Natural killer cell treated with Interleukin-12 subunit alpha and Interleukin-12 subunit beta and Interleukin-15 and Interleukin-18, amount 100 ng/mL, for 72 hours (primary cell): Measurements from ENCODE around the gene PPP1R10. TPM values are rescaled to one million over a fixed set of nuclear protein-coding genes. Genes with fewer than 3 reads are reported as not detected.

ENCODE experiments used
- ATAC-seq, 2 donors: fragments of 150-1000 bp; cut with Tn5 transposase in 1 of 2; sonication (Bioruptor Pico), chemical (Tn5 transposase) in 1 of 2; 2 replicates each; pipeline ENCODE4 v1.10.0; 2021
- DNase-seq: peaks from one replicate; pipeline ENCODE4 v3.0.0; 2022; ENCODE audit warnings: low spot score
- H3K27ac Mint-ChIP-seq, 2 donors: 1 replicate in 1 of 2; 2 replicates in 1 of 2; pipeline ENCODE4 v1.8.0; 2022; ENCODE audit warnings: mixed read lengths in 2 of 2, mild to moderate bottlenecking in 1 of 2, moderate library complexity in 1 of 2
- H3K27me3 Mint-ChIP-seq, 2 donors: 1 replicate in 1 of 2; 2 replicates in 1 of 2; pipeline ENCODE4 v1.8.0; 2022; ENCODE audit warnings: mixed read lengths in 2 of 2
- H3K36me3 Mint-ChIP-seq: one replicate; pipeline ENCODE4 v1.8.0; 2022; ENCODE audit warnings: mixed read lengths
- H3K4me1 Mint-ChIP-seq, 2 donors: 1 replicate in 1 of 2; 2 replicates in 1 of 2; pipeline ENCODE4 v1.8.0; 2022; ENCODE audit warnings: low read depth in 2 of 2, mixed read lengths in 2 of 2, mild to moderate bottlenecking in 1 of 2
- H3K4me3 Mint-ChIP-seq: one replicate; pipeline ENCODE4 v1.8.0; 2022; ENCODE audit warnings: mixed read lengths
- H3K9me3 Mint-ChIP-seq: 2 replicates; pipeline ENCODE4 v1.8.0; 2022; ENCODE audit warnings: mixed read lengths
- total RNA-seq, 2 donors: library from RNA; stranded (reverse); gene quantifications; one replicate each; pipeline ENCODE4 v1.2.3, GENCODE V29; 2022

The PPP1R10 gene
- total RNA-seq, 2 donors from 2014 or later, result 97.9 to 119 TPM

DNA sequence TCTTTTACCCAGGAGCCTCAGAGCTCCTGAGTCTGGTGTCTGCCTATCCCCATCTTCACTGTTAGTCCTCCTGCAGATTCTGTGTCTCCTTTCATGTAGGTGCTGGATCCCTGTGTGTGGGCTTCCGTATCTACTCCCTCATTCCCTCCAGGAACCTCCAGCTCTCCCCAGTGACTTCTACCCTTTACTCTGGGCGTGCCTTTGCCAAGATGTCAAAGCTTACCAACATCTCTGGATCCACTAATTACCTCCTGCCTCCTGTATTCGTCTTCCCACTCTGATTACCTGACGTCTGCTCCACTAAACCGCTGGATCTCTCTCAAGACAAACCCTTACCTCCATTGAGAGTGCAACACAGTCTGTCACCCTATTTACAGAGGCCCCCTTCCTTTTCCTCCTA is 27.7 kb upstream of the PPP1R10 start:
- H3K27me3 Mint-ChIP-seq, result no peaks in the 10 kb centered on the region
- peaks cover 18 to 26% of the 10 kb centered on the region in 2 donors for H3K4me1 Mint-ChIP-seq
- ATAC-seq, result no peak

DNA sequence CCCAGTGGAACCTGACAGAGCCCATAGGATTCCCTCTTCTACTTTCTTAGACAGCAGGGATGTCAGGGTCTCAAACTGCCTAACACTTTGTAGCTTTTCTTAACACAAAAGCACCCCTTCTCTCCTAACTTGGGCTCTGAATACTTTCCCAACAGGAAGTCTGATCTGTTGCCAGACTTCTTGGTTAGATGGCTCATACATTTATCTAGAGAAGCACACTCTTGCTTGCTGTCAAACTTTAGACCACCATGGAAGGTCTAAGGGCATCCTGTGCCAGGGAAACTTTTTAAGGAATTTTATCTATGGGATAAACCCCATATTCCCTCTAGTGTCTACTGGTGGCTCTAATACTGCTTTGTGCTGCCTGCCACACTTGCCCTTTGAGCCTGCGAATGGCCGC is 26.6 kb upstream of the PPP1R10 start:
- Mint-ChIP-seq H3K27me3 (no peaks in the 10 kb centered on the region), H3K4me1 (peaks cover 18 to 26% of the 10 kb centered on the region in 2 donors), H3K36me3 (peaks cover 5% of the 10 kb centered on the region), H3K4me3 (no peak overlapping the region), H3K9me3 (no peaks in the 10 kb centered on the region), H3K27ac (no peak overlapping the region)
- no peak for ATAC-seq
- DNase-seq, result no peak

More for the DNA sequence above, 27.7 kb upstream of the PPP1R10 start:
- Mint-ChIP-seq H3K9me3 (no peaks in the 10 kb centered on the region), H3K36me3 (peaks cover 5% of the 10 kb centered on the region), H3K27ac (peak overlapping the region in 1 of 2 donors; percentile 93), H3K4me3 (no peak overlapping the region)
- DNase-seq, result no peak

DNA sequence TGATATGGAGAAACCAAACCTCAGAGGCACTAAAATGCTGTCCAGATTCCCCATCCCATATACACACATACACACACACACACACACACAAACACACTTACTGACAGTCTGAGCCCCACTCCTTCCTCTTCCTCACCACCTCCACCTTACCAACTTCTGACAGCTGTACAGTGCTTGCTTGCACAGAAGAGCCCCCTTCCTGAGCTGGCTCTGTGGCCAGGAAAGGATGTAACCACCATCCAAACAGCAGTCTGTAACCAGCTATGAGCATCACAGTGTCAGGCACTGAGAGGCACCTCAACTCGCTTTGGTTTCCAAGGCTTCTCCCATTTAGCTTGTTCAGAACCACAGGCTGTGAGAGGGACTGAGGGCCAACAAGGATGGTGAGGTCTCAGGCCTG is 24.0 kb upstream of the PPP1R10 start:
- Mint-ChIP-seq H3K36me3 (peaks cover 5% of the 10 kb centered on the region), H3K27ac (no peak overlapping the region), H3K27me3 (no peaks in the 10 kb centered on the region), H3K4me1 (peaks cover 11 to 15% of the 10 kb centered on the region in 2 donors), H3K9me3 (no peaks in the 10 kb centered on the region), H3K4me3 (no peak overlapping the region)
- no peak for DNase-seq
- peak; percentile 13 to 32 for ATAC-seq

DNA sequence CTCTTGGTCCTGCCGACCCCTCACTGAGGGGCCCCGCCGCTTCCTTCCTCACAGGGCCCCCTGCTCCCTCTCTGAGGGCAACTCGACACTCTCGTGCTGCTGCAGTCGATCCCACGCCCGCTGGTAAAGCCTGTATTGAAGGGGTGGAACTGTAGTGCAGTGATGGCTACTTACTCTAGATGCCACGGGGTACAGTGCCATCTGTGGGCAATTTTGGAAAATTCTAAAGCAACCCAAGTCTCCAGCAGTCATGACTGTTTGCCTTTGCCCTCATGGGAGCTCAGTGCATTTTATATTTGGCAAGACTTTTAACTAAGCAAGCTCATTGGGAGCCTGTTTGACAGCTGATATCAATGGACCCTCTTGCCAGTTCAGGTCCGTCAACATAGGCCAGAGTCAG is 23.4 kb upstream of the PPP1R10 start:
- peaks cover 5% of the 10 kb centered on the region for H3K36me3 Mint-ChIP-seq
- no peaks in the 10 kb centered on the region for H3K27me3 Mint-ChIP-seq
- ATAC-seq (no peak), DNase-seq (no peak)
- H3K4me1 Mint-ChIP-seq, result peaks cover 5 to 9% of the 10 kb centered on the region in 2 donors
- no peak overlapping the region for H3K4me3 Mint-ChIP-seq
- H3K9me3 Mint-ChIP-seq, result no peaks in the 10 kb centered on the region
- H3K27ac Mint-ChIP-seq, result no peak overlapping the region

DNA sequence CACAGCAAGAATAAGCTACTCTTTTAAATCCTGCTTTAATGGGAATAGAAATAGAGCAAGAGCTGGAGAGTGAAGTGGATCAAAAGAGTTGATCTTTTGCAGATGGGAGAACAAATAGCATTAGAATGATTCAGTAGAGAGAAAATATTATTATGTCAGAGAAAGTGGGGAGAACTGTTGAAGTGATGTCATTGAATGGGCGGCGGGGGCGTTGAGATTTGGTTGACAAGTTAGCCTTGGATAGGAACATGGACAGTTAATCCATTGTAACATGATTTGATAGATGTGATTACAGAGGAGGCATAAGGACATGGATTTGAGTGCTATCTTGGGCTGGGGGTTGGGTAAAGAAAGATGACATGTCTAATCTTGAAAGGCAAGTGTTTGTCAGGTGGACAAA is 18.8 kb upstream of the PPP1R10 start:
- DNase-seq (no peak), ATAC-seq (no peak)
- H3K4me1 Mint-ChIP-seq, result peaks cover 0 to 2% of the 10 kb centered on the region in 2 donors
- H3K27ac Mint-ChIP-seq, result no peak overlapping the region
- no peaks in the 10 kb centered on the region for H3K27me3 Mint-ChIP-seq
- peaks cover 13% of the 10 kb centered on the region for H3K36me3 Mint-ChIP-seq
- no peaks in the 10 kb centered on the region for H3K9me3 Mint-ChIP-seq
- no peak overlapping the region for H3K4me3 Mint-ChIP-seq

DNA sequence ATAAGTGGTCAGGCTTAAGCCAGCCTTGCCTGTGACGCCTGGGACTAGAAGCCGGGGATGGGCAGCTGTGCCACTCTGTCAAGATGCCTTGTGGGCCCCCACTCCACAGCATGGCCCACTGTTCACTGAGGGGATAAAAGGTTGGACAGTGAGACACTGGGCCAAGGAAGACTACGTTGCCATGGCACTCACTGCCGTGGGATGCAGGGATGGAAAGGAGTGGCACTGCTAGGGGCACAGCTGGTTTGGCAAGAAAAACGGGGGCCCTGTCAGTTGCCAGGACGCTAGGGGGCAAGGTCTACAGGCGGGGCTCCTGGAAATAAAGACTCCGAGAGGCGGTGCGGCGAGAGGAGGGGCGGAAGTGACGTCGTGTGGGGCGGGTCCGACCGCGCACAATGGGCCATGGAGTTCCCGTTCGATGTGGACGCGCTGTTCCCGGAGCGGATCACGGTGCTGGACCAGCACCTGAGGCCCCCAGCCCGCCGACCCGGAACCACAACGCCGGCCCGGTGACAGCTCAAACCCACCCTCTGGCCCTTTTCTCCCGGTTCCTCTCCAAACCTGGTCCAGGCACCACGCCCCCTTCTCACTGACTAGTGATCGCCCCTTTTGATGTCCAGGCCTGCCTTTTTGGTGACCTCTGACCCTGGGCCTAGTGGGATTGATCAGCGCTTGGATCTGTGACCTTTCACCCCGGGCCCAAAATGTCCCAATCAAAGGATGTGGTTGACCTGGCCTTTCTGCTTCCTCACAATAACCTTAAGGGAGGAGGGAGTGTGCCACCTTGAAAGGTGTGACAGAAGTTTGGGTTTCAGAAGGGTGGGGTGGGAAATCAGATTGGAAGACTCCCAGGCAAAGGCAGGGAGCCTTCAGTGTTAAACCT is 9.7 kb upstream of the PPP1R10 start, which contains the start of gene ATAT1:
ATAT1 (plus strand) TSS at position 391 of the 883 bp plus-strand sequence.
- Mint-ChIP-seq H3K4me1 (peaks cover 24 to 30% of the 10 kb centered on the region in 2 donors), H3K27me3 (no peaks in the 10 kb centered on the region), H3K36me3 (peaks cover 11% of the 10 kb centered on the region), H3K9me3 (no peaks in the 10 kb centered on the region), H3K27ac (peak within 1 kb of the TSS; percentile 85 to 87), H3K4me3 (peak within 1 kb of the TSS; percentile 96)
- DNase-seq, result peak; percentile 89
- peak; percentile 98 for ATAC-seq

DNA sequence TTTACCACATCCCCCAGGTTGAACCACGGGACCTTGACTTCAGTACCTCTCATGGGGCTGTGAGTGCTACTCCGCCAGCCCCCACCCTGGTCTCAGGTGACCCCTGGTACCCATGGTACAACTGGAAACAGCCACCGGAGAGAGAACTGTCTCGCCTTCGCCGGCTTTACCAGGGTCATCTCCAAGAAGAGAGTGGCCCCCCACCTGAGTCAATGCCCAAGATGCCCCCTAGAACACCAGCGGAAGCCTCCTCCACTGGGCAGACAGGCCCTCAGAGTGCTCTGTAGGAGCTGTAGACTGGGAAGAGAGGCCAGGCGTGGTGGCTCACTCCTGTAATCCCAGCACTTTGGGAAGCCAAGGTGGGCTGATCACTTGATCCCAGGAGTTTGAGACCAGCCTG is 8.5 kb upstream of the PPP1R10 start:
- no peaks in the 10 kb centered on the region for H3K27me3 Mint-ChIP-seq
- H3K27ac Mint-ChIP-seq, result peak overlapping the region; percentile 85 to 87
- H3K9me3 Mint-ChIP-seq, result no peaks in the 10 kb centered on the region
- DNase-seq, result no peak
- H3K36me3 Mint-ChIP-seq, result peaks cover 11% of the 10 kb centered on the region
- no peak for ATAC-seq
- peaks cover 24 to 27% of the 10 kb centered on the region in 2 donors for H3K4me1 Mint-ChIP-seq
- H3K4me3 Mint-ChIP-seq, result peak overlapping the region; percentile 96

DNA sequence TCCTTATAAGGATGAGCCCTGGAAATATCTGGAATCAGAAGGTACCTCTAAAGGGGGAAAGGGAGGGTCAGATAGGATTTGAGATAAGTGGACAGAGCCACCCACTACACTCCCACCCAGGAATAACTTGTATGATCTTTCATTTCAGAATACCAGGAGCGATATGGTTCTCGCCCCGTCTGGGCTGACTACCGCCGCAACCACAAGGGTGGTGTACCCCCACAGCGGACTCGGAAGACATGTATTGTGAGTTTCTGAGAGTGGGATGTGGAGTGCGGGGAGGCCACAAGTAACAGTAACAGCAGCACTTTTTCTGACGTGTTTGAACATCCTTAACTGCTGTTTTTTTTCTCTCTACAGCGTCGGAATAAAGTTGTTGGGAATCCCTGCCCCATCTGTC is 2.5 kb upstream of the PPP1R10 start:
- peaks cover 24% of the 10 kb centered on the region for H3K36me3 Mint-ChIP-seq
- no peak for DNase-seq
- ATAC-seq, result no peak
- H3K4me3 Mint-ChIP-seq, result peak overlapping the region; percentile 94
- no peaks in the 10 kb centered on the region for H3K27me3 Mint-ChIP-seq
- no peaks in the 10 kb centered on the region for H3K9me3 Mint-ChIP-seq
- H3K27ac Mint-ChIP-seq, result peak overlapping the region; percentile 95 to 98
- peaks cover 40 to 42% of the 10 kb centered on the region in 2 donors for H3K4me1 Mint-ChIP-seq

DNA sequence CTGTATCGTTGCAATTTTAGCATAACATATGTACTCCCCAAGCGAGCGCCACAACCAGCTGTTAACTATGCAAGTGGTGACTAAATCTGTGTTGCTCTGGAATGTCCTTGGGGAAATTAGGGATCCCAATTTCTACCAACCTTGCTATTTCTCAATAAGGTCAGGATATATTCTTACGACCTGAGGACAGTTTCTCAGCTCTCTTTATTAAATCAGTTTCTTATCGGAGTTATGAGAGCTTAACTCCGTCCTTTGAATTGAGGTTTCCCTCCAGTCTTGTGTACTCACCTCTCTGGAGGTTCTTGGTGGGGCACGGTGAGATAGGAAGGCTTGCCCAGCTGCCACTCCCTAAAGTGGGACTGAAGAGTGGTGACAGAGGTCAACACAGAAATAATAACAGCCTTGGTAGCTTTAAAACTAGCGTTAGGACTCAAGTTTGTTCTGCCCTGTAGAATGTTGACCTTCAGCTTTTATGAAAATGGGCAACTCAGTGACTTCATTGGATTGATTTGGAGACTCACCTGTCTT is 1.3 kb upstream of the PPP1R10 start:
- Mint-ChIP-seq H3K27me3 (no peaks in the 10 kb centered on the region), H3K4me3 (peak overlapping the region; percentile 94), H3K4me1 (peaks cover 51 to 55% of the 10 kb centered on the region in 2 donors), H3K36me3 (peaks cover 34% of the 10 kb centered on the region), H3K27ac (peak overlapping the region; percentile 95 to 98), H3K9me3 (no peaks in the 10 kb centered on the region)
- DNase-seq (no peak), ATAC-seq (no peak)

DNA sequence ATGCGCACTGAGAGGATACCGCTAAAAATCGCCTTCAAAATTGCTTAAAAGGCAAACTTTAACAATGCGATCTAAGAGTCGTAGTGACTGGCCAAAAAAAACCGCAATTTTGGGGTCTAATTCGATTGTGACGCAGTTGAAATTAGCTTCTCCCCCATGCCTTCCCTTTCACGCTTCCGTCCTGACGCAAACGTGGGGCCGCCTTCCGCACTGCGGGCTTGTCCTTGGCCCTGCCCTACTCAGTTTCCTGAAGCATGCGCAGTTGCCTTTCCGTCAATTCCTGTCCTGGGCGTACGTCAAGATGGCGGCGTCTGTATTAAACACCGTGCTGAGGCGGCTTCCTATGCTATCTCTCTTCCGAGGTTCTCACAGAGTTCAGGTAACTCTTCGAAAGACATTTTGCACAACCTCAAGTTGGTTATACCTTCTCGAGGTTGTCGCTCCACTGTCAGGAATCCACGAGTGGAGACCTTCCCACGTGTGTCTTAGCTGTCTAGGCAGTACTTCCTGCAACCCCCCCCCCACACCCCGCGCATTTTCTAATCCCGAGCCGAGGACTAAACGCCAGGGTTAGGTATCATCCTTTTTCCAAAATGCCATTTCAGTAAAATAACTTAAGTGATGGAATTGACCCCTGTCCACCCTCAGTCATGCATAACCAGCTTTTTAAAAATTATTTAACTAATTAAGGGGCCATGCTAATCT is 674 bp upstream of the PPP1R10 start, which contains the start of gene MRPS18B:
MRPS18B (plus strand) TSS at position 276 of the 705 bp plus-strand sequence; CDS start at position 302, 26 bp downstream.
- DNase-seq (peak; percentile 98), ATAC-seq (peak; percentile 89)
- H3K36me3 Mint-ChIP-seq, result peaks cover 35% of the 10 kb centered on the region
- H3K27me3 Mint-ChIP-seq, result no peaks in the 10 kb centered on the region
- peak within 1 kb of the TSS; percentile 95 to 98 for H3K27ac Mint-ChIP-seq
- H3K4me1 Mint-ChIP-seq, result peaks cover 54 to 59% of the 10 kb centered on the region in 2 donors
- H3K9me3 Mint-ChIP-seq, result no peaks in the 10 kb centered on the region
- peak within 1 kb of the TSS; percentile 94 for H3K4me3 Mint-ChIP-seq

DNA sequence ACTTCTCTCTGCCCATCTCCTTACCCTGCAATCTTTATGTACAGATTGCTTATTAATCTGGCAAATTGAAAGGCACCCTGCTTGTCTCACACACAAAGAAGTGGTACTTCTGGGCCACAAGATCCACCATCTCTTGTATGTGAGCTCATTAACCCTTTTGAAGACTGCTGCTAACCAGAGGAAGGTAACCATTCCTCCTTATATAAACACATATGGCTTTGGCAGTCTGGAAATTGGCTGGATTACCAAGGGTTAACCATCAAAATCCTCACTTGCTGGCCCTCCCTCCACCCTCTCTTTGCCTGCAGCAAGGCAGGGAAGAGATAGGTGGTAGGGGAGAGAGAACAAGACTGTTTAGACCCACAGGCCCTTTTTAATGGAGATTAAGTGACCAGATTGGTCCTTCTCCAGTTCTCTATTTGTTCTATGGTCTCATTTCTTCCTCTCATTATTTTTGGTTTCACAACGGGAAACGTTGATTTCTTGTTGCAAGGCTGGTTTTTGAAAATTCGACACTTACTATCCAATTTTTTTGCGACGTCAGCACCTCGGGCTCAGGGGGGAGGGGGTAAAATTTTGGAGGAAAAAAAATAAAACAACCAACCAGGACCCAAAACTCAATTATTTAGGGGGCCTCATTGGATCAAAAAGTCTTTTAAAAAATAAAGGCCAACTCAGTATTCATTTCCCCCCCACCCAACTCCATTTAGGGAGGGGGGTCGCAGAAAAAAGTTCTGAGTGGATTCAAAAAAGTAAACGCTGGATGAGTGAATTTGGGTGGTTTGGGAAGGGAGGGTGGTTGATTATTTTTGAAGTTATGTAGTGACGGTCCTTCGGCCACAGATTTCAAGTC is 859 bp downstream of the PPP1R10 start:
- no peak for ATAC-seq
- Mint-ChIP-seq H3K9me3 (no peaks in the 10 kb centered on the region), H3K27me3 (no peaks in the 10 kb centered on the region), H3K27ac (peak overlapping the region; percentile 95 to 98), H3K36me3 (peaks cover 45% of the 10 kb centered on the region), H3K4me3 (peak overlapping the region; percentile 94), H3K4me1 (peaks cover 65 to 71% of the 10 kb centered on the region in 2 donors)
- no peak for DNase-seq

DNA sequence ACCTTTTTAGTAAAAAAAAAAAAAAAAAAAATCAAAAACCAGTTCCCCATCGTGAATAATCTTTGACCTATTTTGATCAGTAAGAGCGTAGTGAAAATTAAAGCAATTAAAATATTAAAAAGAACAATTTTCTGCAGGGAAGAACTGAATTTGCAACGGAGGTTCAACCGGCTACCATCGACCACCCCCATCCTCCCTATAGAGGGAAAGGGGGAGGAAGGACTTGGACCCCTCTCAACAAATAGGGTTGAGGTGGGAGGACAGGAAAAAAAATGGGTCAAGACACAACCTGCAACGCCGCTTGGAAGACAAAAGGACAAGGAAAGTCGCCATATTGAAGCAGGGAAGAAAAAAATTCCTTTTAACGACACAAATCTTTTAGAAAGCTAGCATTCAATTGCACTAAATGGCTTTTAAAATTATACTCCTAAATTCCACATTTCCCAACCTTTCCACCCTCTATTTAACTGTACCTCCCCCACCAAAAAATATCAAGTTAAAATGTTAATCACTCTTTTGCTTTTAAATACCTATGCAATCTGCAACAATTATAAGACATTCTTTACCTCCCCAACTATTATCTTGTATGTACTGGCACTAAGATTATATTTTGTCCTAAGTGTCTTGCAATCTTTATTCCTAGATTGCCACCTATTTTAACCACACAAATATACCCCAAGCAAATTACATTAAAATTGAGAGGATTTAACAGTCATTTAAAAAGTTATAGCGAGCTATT is 1.7 kb downstream of the PPP1R10 start:
- Mint-ChIP-seq H3K36me3 (peaks cover 48% of the 10 kb centered on the region), H3K4me1 (peaks cover 69 to 77% of the 10 kb centered on the region in 2 donors), H3K9me3 (no peaks in the 10 kb centered on the region), H3K27me3 (no peaks in the 10 kb centered on the region), H3K27ac (peak overlapping the region; percentile 95 to 98), H3K4me3 (peak overlapping the region; percentile 94)
- no peak for DNase-seq
- no peak for ATAC-seq
